ENCODE results near the gene PIGQ. TPM values are rescaled to one million over a fixed set of nuclear protein-coding genes. Genes with fewer than 3 reads are reported as not detected.
A peak's percentile ranks its signal among the peaks of the same experiment; 100 is the strongest.

PIGQ gene
- total and polyA plus RNA-seq, 9 donors: 12.2 to 23.2 (median 17.8) TPM

- Histone ChIP-seq H3K4me3 (ENCODE audit: low read length) (peak overlapping the region; percentile 58), H3K4me1 (ENCODE audit: control insufficient read depth, insufficient read depth, low read length) (peaks cover 54% of the 10 kb centered on the region)
Measured at GRCh38 chr16:568401-569258, 1.1 kb upstream of the PIGQ start.

GRCh38 chr16:572865-573650 is 3.3 kb downstream of the PIGQ start:
- Histone ChIP-seq H3K9me3 (replicated peaks; ENCODE audit: control insufficient read depth, low read depth, low read length) (no peaks in the 10 kb centered on the region), H3K27ac (ENCODE audit: low read length) (no peak overlapping the region), H3K4me3 (ENCODE audit: low read length) (no peak overlapping the region), H3K4me1 (ENCODE audit: control insufficient read depth, insufficient read depth, low read length) (peaks cover 22% of the 10 kb centered on the region), H3K36me3 (ENCODE audit: control insufficient read depth, insufficient read depth, low read length) (peaks cover 25% of the 10 kb centered on the region), H3K27me3 (ENCODE audit: control insufficient read depth, insufficient read depth, low read length) (no peaks in the 10 kb centered on the region)
- no peak for DNase-seq
- WGBS (ENCODE audit: insufficient coverage): 81% methylated on average over 14 of the region's 27 CpGs

More at GRCh38 chr16:568401-569258, 1.1 kb upstream of the PIGQ start:
- DNase-seq: no peak
- Histone ChIP-seq H3K27me3 (ENCODE audit: control insufficient read depth, insufficient read depth, low read length) (peaks cover 1% of the 10 kb centered on the region), H3K9me3 (replicated peaks; ENCODE audit: control insufficient read depth, low read depth, low read length) (no peaks in the 10 kb centered on the region), H3K36me3 (ENCODE audit: control insufficient read depth, insufficient read depth, low read length) (peaks cover 2% of the 10 kb centered on the region), H3K27ac (ENCODE audit: low read length) (peak overlapping the region; percentile 82)
- 67% methylated on average over 7 of the region's 11 CpGs for WGBS (ENCODE audit: insufficient coverage)

GRCh38 chr16:574021-574760 is 4.4 kb downstream of the PIGQ start:
- H3K27me3 ChIP-seq (ENCODE audit: control insufficient read depth, insufficient read depth, low read length): no peaks in the 10 kb centered on the region
- no peak overlapping the region for H3K27ac ChIP-seq (ENCODE audit: low read length)
- H3K36me3 ChIP-seq (ENCODE audit: control insufficient read depth, insufficient read depth, low read length): peaks cover 25% of the 10 kb centered on the region
- H3K4me1 ChIP-seq (ENCODE audit: control insufficient read depth, insufficient read depth, low read length): peaks cover 11% of the 10 kb centered on the region
- no peak for DNase-seq
- H3K4me3 ChIP-seq (ENCODE audit: low read length): no peak overlapping the region
- WGBS (ENCODE audit: insufficient coverage): 94% methylated on average over 46 of the region's 46 CpGs
- H3K9me3 ChIP-seq (replicated peaks; ENCODE audit: control insufficient read depth, low read depth, low read length): no peaks in the 10 kb centered on the region

GRCh38 chr16:575354-576196 is 5.8 kb downstream of the PIGQ start:
- Histone ChIP-seq H3K27me3 (ENCODE audit: control insufficient read depth, insufficient read depth, low read length) (no peaks in the 10 kb centered on the region), H3K4me1 (ENCODE audit: control insufficient read depth, insufficient read depth, low read length) (peaks cover 5% of the 10 kb centered on the region), H3K27ac (ENCODE audit: low read length) (no peak overlapping the region), H3K36me3 (ENCODE audit: control insufficient read depth, insufficient read depth, low read length) (peaks cover 29% of the 10 kb centered on the region), H3K4me3 (ENCODE audit: low read length) (no peak overlapping the region), H3K9me3 (replicated peaks; ENCODE audit: control insufficient read depth, low read depth, low read length) (no peaks in the 10 kb centered on the region)
- no peak for DNase-seq
- 87% methylated on average over 26 of the region's 36 CpGs for WGBS (ENCODE audit: insufficient coverage)

GRCh38 chr16:576197-576822 is 6.5 kb downstream of the PIGQ start:
- Histone ChIP-seq H3K27ac (ENCODE audit: low read length) (no peak overlapping the region), H3K27me3 (ENCODE audit: control insufficient read depth, insufficient read depth, low read length) (no peaks in the 10 kb centered on the region), H3K4me3 (ENCODE audit: low read length) (no peak overlapping the region), H3K9me3 (replicated peaks; ENCODE audit: control insufficient read depth, low read depth, low read length) (no peaks in the 10 kb centered on the region), H3K36me3 (ENCODE audit: control insufficient read depth, insufficient read depth, low read length) (peaks cover 35% of the 10 kb centered on the region), H3K4me1 (ENCODE audit: control insufficient read depth, insufficient read depth, low read length) (no peaks in the 10 kb centered on the region)
- no peak for DNase-seq
- 66% methylated on average over 20 of the region's 21 CpGs for WGBS (ENCODE audit: insufficient coverage)

- Histone ChIP-seq H3K4me3 (ENCODE audit: low read length) (no peak overlapping the region), H3K27ac (ENCODE audit: low read length) (no peak overlapping the region), H3K36me3 (ENCODE audit: control insufficient read depth, insufficient read depth, low read length) (peaks cover 35% of the 10 kb centered on the region), H3K9me3 (replicated peaks; ENCODE audit: control insufficient read depth, low read depth, low read length) (no peaks in the 10 kb centered on the region), H3K27me3 (ENCODE audit: control insufficient read depth, insufficient read depth, low read length) (no peaks in the 10 kb centered on the region), H3K4me1 (ENCODE audit: control insufficient read depth, insufficient read depth, low read length) (no peaks in the 10 kb centered on the region)
- DNase-seq: no peak
- 55% methylated on average over 2 of the region's 8 CpGs for WGBS (ENCODE audit: insufficient coverage)
Measured at GRCh38 chr16:576823-577201, 7.0 kb downstream of the PIGQ start.

GRCh38 chr16:577796-578195 is 8.0 kb downstream of the PIGQ start:
- H3K4me1 ChIP-seq (ENCODE audit: control insufficient read depth, insufficient read depth, low read length): no peaks in the 10 kb centered on the region
- peaks cover 35% of the 10 kb centered on the region for H3K36me3 ChIP-seq (ENCODE audit: control insufficient read depth, insufficient read depth, low read length)
- no peaks in the 10 kb centered on the region for H3K9me3 ChIP-seq (replicated peaks; ENCODE audit: control insufficient read depth, low read depth, low read length)
- WGBS (ENCODE audit: insufficient coverage): 87% methylated on average over 11 of the region's 13 CpGs
- no peaks in the 10 kb centered on the region for H3K27me3 ChIP-seq (ENCODE audit: control insufficient read depth, insufficient read depth, low read length)
- DNase-seq: no peak
- H3K4me3 ChIP-seq (ENCODE audit: low read length): no peak overlapping the region
- H3K27ac ChIP-seq (ENCODE audit: low read length): no peak overlapping the region

GRCh38 chr16:578232-578869 is 8.6 kb downstream of the PIGQ start:
- 79% methylated on average over 12 of the region's 24 CpGs for WGBS (ENCODE audit: insufficient coverage)
- Histone ChIP-seq H3K4me3 (ENCODE audit: low read length) (no peak overlapping the region), H3K9me3 (replicated peaks; ENCODE audit: control insufficient read depth, low read depth, low read length) (no peaks in the 10 kb centered on the region), H3K27me3 (ENCODE audit: control insufficient read depth, insufficient read depth, low read length) (no peaks in the 10 kb centered on the region), H3K36me3 (ENCODE audit: control insufficient read depth, insufficient read depth, low read length) (peaks cover 35% of the 10 kb centered on the region), H3K4me1 (ENCODE audit: control insufficient read depth, insufficient read depth, low read length) (no peaks in the 10 kb centered on the region), H3K27ac (ENCODE audit: low read length) (no peak overlapping the region)
- no peak for DNase-seq
